K562 (cell line): ENCODE results near the gene BCL10. TPM values are rescaled to one million over a fixed set of nuclear protein-coding genes. Genes with fewer than 3 reads are reported as not detected.

ENCODE experiments used
- CEBPB ChIP-seq: fragments of 450-650 bp; IDR thresholded peaks from 2 replicates; pipeline ENCODE4 v1.6.1; 2016; ENCODE audit warnings: missing genetic modification characterization, missing compliant biosample characterization
- EP300 ChIP-seq: IDR thresholded peaks from 2 replicates; pipeline ENCODE4 v1.6.1; 2012; ENCODE audit warnings: low read length, improper control_type of control experiment
- MGA ChIP-seq: fragments of 450-650 bp; IDR thresholded peaks from 2 replicates; pipeline ENCODE4 v1.6.1; 2016; ENCODE audit warnings: mild to moderate bottlenecking, moderate library complexity
- NKRF ChIP-seq: fragments of 450-650 bp; IDR thresholded peaks from 2 replicates; pipeline ENCODE4 v1.6.1; 2016; ENCODE audit warnings: borderline replicate concordance
- SNIP1 ChIP-seq: fragments of 450-650 bp; IDR thresholded peaks from 2 replicates; pipeline ENCODE4 v1.7.1; 2017; ENCODE audit warnings: low read depth, mild to moderate bottlenecking
- TGIF2 ChIP-seq: sonication (generic); formaldehyde crosslinking; IDR thresholded peaks from 2 replicates; pipeline ENCODE4 v1.8.1; 2022; ENCODE audit warnings: mild to moderate bottlenecking, missing genetic modification reagents, moderate library complexity
- ZBTB43 ChIP-seq: sonication (generic); formaldehyde crosslinking; IDR thresholded peaks from 2 replicates; pipeline ENCODE4 v1.8.0; 2023; ENCODE audit warnings: mild to moderate bottlenecking, missing genetic modification reagents
- polyA plus RNA-seq, 8 experiments: library from polyadenylated mRNA; depleted of rRNA in 4 of 8; stranded (reverse) in 5 of 8; unstranded in 3 of 8; fragments of >200 nt; fragmentation: Nextera tagmentation in 2 of 8; fragmentation: Illumina TruSeq in 1 of 8; extraction: Ambion mirVana in 2 of 8; extraction: Trizol in 1 of 8; gene quantifications; 2 replicates each; pipeline versions ENCODE4 v1.2.1 to v1.2.3, GENCODE V29; 2011 to 2014; ENCODE audit warnings: inconsistent platforms in 1 of 8, missing spikeins in 1 of 8
- total RNA-seq, 7 experiments: library from RNA; depleted of rRNA in 6 of 7; stranded (reverse); fragments of >200 nt in 6 of 7; fragmentation: Illumina TruSeq in 2 of 7; extraction: Trizol in 2 of 7; gene quantifications; 2 replicates each; pipeline versions ENCODE4 v1.2.1 to v1.2.3, GENCODE V29; 2011 to 2021; ENCODE audit warnings: low replicate concordance in 1 of 7

BCL10 gene
- total and polyA plus RNA-seq, 9 of the 15 experiments (the other 6 are each of a cell fraction or from before 2014, with no cell fraction given), result 8.0 to 19.4 (median 12.3) TPM

- TF ChIP-seq NKRF, result no peak
- TF ChIP-seq EP300, result peak; percentile 33; the same call in 1 of the 2 replicates
- no peak for TF ChIP-seq ZBTB43 (CRISPR knock-in tag)
- no peak for TF ChIP-seq SNIP1
- TF ChIP-seq CEBPB (tag), result 0 out of 2 replicates have a peak, but pooled peaks have one; percentile 38
- no peak for TF ChIP-seq MGA
- no peak for TF ChIP-seq TGIF2 (CRISPR knock-in tag)
- TF ChIP-seq, all 486 proteins: peak for 10
Measured at GRCh38 chr1:85225624-85226380, 50.6 kb downstream of the BCL10 start (continued).
